ENCODE data around the gene BRWD1. TPM values are rescaled to one million over a fixed set of nuclear protein-coding genes. Genes with fewer than 3 reads are reported as not detected.

Gene BRWD1
- total RNA-seq, 3 donors from 2014 or later (not counting 1 experiment from before 2014, with no cell fraction given), result 92.0 to 93.8 (median 93.3) TPM

DNA sequence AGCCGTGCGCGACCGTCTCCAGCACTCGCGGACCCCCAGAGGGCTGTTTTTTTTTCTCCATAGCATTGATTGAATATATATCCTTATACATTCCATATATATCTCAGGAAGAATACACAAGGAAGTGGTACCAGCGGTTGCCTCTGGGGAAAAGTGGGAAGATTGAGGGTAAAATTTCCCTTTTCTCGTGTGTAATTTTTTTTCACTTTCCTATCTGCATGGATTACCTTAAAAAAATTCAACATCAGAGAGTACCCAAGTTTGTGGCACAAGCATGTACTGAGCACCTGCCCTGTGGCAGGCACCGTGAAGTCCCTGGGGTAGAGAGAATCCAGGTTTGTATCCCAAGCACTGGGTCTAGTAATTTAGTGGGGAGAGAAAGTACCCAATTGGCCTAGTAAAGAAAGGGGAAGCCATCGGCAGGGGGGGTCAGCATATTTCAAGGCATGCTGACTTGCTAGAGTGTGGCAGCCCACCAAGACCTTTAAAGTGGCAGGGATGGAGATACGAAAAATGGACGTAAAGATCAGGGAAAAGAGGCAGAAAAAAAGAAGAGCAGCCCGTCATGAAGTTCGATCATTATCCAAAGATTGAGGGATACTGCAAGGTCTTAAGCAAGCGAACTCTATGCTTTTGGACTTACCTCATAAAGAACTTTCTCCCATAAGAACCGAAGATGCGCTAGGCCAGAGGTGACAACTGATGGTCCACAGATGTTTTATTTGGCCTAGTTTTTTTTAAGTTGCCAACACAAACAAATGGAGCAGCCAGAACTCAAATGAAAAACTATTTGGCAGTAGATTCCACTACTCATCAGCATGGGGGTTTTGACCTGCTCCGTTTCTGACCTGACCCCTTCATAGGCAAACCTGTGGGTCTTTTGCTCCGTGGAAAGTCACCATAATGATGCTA, 36.9 kb upstream of the BRWD1 start:
- Mint-ChIP-seq H3K27me3 (ENCODE audit: low read depth in 2 of 2) (peaks cover 13 to 15% of the 10 kb centered on the region in 2 donors), H3K36me3 (no peaks in the 10 kb centered on the region), H3K4me3 (peak overlapping the region; percentile 94), H3K27ac (peak overlapping the region; percentile 89 to 90), H3K9me3 (no peaks in the 10 kb centered on the region), H3K4me1 (peaks cover 25 to 29% of the 10 kb centered on the region in 2 donors)
- Histone ChIP-seq H3K27me3 (ENCODE audit: control insufficient read depth, insufficient read depth, low read length) (no peaks in the 10 kb centered on the region), H3K9me3 (ENCODE audit: control insufficient read depth, insufficient read depth, low read length) (no peaks in the 10 kb centered on the region), H3K36me3 (ENCODE audit: control insufficient read depth, insufficient read depth, low read length) (peaks cover 9% of the 10 kb centered on the region), H3K27ac (ENCODE audit: low read length) (peak overlapping the region; percentile 93), H3K4me3 (ENCODE audit: low read length) (peak overlapping the region; percentile 94), H3K4me1 (ENCODE audit: control insufficient read depth, insufficient read depth, low read length) (peaks cover 6% of the 10 kb centered on the region)
- TF ChIP-seq CTCF (IDR thresholded peaks at IDR 0.05), result no peak
- intact Hi-C loops (cut with micrococcal nuclease), result no loop called here
- no peak for DNase-seq
- ATAC-seq, result no peak
- 75% methylated on average over 19 of the region's 19 CpGs for WGBS (ENCODE audit: insufficient coverage)

DNA sequence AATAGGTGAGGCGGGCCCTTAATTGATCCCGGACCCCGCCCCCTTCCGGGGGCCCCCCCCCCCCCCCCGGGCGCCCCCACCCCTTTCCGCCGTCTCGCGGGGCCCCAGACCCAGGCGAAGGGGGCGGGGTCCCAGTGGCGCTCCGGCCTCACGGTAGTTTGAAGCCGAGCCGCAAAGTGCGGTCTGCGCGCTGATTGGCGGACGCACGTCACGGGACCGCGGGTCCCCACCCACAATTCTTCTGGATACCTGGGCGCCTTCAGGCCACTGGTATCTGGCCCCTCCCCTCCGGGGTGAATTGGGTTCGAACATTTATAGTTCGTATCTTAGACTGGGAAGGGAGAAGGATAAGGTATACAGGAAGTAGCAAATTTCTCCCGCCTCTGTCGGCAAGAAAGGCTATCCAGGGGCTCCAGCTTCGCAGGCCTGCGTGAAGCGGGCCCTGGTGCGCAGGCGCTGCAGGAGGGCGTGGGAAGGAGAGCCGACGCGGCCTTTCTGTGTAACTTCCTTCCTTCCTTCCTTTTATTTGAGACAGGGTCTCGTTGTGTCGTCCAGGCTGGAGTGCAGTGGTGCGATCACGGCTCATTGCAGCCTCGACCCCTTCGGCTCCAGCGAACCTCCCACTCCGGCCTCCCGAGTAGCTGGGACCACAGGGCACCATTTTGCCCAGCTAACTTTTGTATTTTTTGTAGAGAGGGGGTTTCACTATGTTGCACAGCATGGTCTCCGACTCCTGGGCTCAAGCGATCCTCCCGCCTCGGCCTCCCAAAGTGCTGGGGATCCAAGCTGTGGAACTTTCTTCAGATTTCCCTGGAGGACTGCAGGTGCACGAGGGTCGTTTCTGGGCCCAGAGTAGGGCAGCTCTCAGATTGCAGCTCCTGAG, 36.0 kb upstream of the BRWD1 start:
- ATAC-seq (peak; percentile 78 to 91 (median 82)), DNase-seq (peak; percentile 98)
- Mint-ChIP-seq H3K9me3 (no peaks in the 10 kb centered on the region), H3K27me3 (ENCODE audit: low read depth in 2 of 2) (peaks cover 6% of the 10 kb centered on the region in 2 donors), H3K4me1 (peaks cover 31 to 34% of the 10 kb centered on the region in 2 donors), H3K4me3 (peak overlapping the region; percentile 94), H3K27ac (peak overlapping the region; percentile 89 to 90), H3K36me3 (no peaks in the 10 kb centered on the region)
- Histone ChIP-seq H3K36me3 (ENCODE audit: control insufficient read depth, insufficient read depth, low read length) (peaks cover 17% of the 10 kb centered on the region), H3K27ac (ENCODE audit: low read length) (peak overlapping the region; percentile 93), H3K27me3 (ENCODE audit: control insufficient read depth, insufficient read depth, low read length) (no peaks in the 10 kb centered on the region), H3K9me3 (ENCODE audit: control insufficient read depth, insufficient read depth, low read length) (no peaks in the 10 kb centered on the region), H3K4me3 (ENCODE audit: low read length) (peak overlapping the region; percentile 94), H3K4me1 (ENCODE audit: control insufficient read depth, insufficient read depth, low read length) (peaks cover 6% of the 10 kb centered on the region)
- intact Hi-C loops (cut with micrococcal nuclease), result loop anchor here (1.0 to 2.0 kb wide), 2 partner anchors 31 to 39 kb away; a partner anchor contains a TSS
- WGBS (ENCODE audit: insufficient coverage), result 3% methylated on average over 49 of the region's 56 CpGs
- TF ChIP-seq CTCF (IDR thresholded peaks at IDR 0.05), result no peak

DNA sequence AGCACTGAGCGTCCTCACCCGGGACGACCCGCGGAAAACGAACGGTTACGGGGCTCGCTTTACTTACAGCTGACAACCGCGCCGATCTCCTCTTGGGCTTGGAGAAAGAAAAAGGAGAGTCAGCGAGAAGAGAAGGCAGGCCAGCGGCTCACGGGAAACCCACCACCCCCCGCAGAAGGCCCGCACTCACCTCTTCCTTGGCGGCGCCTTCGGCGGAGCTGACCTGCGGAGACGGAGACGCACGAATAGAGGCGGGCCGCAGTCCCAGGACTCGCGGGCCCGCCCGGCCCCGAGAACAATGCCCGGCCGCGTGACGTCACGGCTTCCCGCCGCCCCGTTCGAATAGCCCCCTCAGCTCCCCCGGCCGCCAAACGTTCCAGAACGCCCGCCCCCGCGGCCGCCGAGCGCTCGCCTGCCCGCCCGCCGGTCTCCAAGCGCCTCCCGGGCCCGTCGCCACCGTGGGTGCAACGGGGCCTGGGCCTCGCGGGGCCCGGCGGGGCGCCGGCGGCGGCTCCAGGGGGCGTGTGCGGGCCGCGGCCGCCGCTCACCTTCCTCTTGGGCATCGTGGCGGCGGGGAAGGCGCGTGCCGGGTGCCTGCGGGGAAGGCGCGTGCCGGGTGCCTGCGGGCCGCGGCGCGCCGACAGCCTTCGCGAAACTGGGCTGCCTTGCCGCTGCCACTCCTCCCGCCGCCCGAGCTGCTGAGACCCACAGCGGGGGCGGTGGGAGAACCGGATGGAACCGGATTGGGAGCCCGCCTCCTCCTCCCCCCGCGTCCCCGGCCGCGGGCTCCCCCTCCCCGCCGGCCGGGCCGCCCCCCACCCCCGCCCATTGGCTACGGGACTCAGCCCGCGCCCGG, 35.2 kb upstream of the BRWD1 start, which contains the start of gene HMGN1:
TSS of gene HMGN1 (minus strand) at position 734 of the 856 bp plus-strand sequence. CDS start at position 563, 171 bp downstream.
- WGBS (ENCODE audit: insufficient coverage), result under 1% methylated on average over 103 of the region's 116 CpGs
- H3K27ac ChIP-seq (ENCODE audit: low read length), result peak within 1 kb of the TSS; percentile 93
- peak within 1 kb of the TSS; percentile 94 for H3K4me3 ChIP-seq (ENCODE audit: low read length)
- no peaks in the 10 kb centered on the region for H3K36me3 Mint-ChIP-seq
- H3K9me3 ChIP-seq (ENCODE audit: control insufficient read depth, insufficient read depth, low read length), result no peaks in the 10 kb centered on the region
- H3K27me3 ChIP-seq (ENCODE audit: control insufficient read depth, insufficient read depth, low read length), result no peaks in the 10 kb centered on the region
- peaks cover 6% of the 10 kb centered on the region for H3K4me1 ChIP-seq (ENCODE audit: control insufficient read depth, insufficient read depth, low read length)
- intact Hi-C loops (cut with micrococcal nuclease), result loop anchor here (1.0 to 2.0 kb wide), 3 partner anchors 32 to 40 kb away; partner anchors contain the start of gene BRWD1
- H3K27me3 Mint-ChIP-seq (ENCODE audit: low read depth in 2 of 2), result peaks cover 4 to 6% of the 10 kb centered on the region in 2 donors
- H3K27ac Mint-ChIP-seq, result peak within 1 kb of the TSS; percentile 89 to 90
- ATAC-seq (peak; percentile 42 to 71 (median 45)), DNase-seq (peak; percentile 84 to 94)
- H3K9me3 Mint-ChIP-seq, result no peaks in the 10 kb centered on the region
- TF ChIP-seq CTCF (IDR thresholded peaks at IDR 0.05), result no peak
- H3K4me3 Mint-ChIP-seq, result peak within 1 kb of the TSS; percentile 94
- H3K36me3 ChIP-seq (ENCODE audit: control insufficient read depth, insufficient read depth, low read length), result peaks cover 23% of the 10 kb centered on the region
- H3K4me1 Mint-ChIP-seq, result peaks cover 31 to 34% of the 10 kb centered on the region in 2 donors

Measured in natural killer cell (primary cell).